HFFc6 (cell line): ENCODE data around the gene CFAP68. TPM values are rescaled to one million over a fixed set of nuclear protein-coding genes. Genes with fewer than 3 reads are reported as not detected.

Experiments
- DNase-seq: peaks from one replicate; pipeline ENCODE4 v3.0.0-alpha.2; 2018
- H3K27ac Mint-ChIP-seq: 2 replicates; pipeline ENCODE4 v1.8.0; 2020; ENCODE audit warnings: mild to moderate bottlenecking, mixed read lengths
- H3K27me3 Mint-ChIP-seq: 2 replicates; pipeline ENCODE4 v1.8.0; 2021; ENCODE audit warnings: mild to moderate bottlenecking, moderate library complexity, mixed read lengths; ENCODE audit not compliant: insufficient read depth
- H3K36me3 Mint-ChIP-seq: 2 replicates; pipeline ENCODE4 v1.8.0; 2021; ENCODE audit warnings: low read depth, mixed read lengths
- H3K4me1 Mint-ChIP-seq: 2 replicates; pipeline ENCODE4 v1.8.0; 2020; ENCODE audit warnings: low read depth, mixed read lengths
- H3K4me3 Mint-ChIP-seq: 2 replicates; pipeline ENCODE4 v1.8.0; 2020; ENCODE audit warnings: mild to moderate bottlenecking, moderate library complexity, mixed read lengths
- H3K9me3 Mint-ChIP-seq: 2 replicates; pipeline ENCODE4 v1.8.0; 2020; ENCODE audit warnings: mild to moderate bottlenecking, mixed read lengths
- CTCF ChIP-seq: fragments of 200-600 bp; sonication (generic); IDR thresholded peaks from 2 replicates; pipeline ENCODE4 v1.5.0; 2021; ENCODE audit warnings: antibody characterized with exemption, mild to moderate bottlenecking
- long read RNA-seq: library from polyadenylated mRNA; unstranded; transcript quantifications from one replicate; pipeline ENCODE4 v2.0.0, GENCODE V29; 2019
- total RNA-seq, 6 experiments: library from RNA; stranded (reverse); fragmentation: NEBNext Ultra II Directional; extraction: Animal tissue kit (Norgen Biotek cat#: 25700); gene quantifications; 2 replicates in 1 of 6; 3 replicates in 5 of 6; pipeline ENCODE4 v1.2.3, GENCODE V29; 2021

CFAP68 gene, protein sequence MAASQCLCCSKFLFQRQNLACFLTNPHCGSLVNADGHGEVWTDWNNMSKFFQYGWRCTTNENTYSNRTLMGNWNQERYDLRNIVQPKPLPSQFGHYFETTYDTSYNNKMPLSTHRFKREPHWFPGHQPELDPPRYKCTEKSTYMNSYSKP
- 10 to 100 TPM; 10.3 to 15.6 (median 12.5) TPM for total RNA-seq
- long read RNA-seq, transcript C11orf1-202 (4 exons, 534 nt) = major isoform, 6 of 12 reads
- long read RNA-seq, partial matches to known transcripts = 0 of 12 reads
- long read RNA-seq, other reads (novel, unspliced or antisense) = 1 of 12 reads

DNA sequence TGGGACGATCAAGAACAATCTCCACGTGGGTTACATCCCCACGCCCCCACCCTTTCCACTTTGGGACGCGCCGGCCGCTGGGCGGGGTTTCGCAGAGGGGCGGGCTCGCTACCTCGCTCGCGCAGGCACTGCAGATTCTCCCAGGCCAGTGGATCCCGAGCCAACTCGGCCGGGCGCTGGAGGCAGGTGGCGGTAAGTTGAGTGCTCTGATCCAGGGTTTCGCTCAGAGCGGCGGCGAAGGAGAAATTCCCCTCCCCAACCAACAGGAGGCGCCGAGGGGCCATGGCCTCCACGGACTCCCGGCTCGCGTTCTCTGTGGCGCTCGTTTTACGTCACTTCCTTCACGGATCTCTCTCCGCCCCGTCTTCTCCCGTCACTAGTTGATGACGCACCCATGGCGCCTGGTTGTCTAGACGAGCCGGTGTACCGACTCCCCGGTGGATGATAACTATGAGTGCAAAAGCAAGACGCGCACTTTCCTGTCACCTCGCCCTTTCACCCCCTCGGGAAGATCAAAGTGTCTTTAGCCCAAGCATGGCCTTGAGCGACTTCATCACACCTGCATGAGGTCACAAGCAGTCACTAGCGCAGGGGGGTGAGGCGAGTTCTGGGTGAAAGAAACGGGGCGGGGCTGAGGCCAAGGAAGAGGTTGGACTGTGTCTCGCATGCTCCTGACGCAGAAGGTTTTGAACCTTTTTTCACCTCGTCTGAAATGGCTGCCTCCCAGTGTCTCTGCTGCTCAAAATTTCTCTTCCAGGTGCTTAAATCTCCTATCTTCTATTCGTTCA, at the start of gene CFAP68, which contains the start of gene FDXACB1:
CFAP68 (plus strand) TSS at position 693 of the 788 bp plus-strand sequence; CDS start at position 713, 20 bp downstream.
FDXACB1 (minus strand) TSS at position 317 of the 788 bp plus-strand sequence; CDS start at position 284, 33 bp downstream.
- peak; percentile 95 for DNase-seq
- Mint-ChIP-seq H3K9me3 (no peaks in the 10 kb centered on the region), H3K4me3 (peak within 1 kb of the TSS; percentile 93), H3K4me1 (peaks cover 17% of the 10 kb centered on the region), H3K36me3 (peaks cover 5% of the 10 kb centered on the region), H3K27me3 (no peaks in the 10 kb centered on the region), H3K27ac (peak within 1 kb of the TSS; percentile 99)
- TF ChIP-seq CTCF = peak; percentile 95

- Mint-ChIP-seq H3K36me3 (peaks cover 13% of the 10 kb centered on the region; the same call in 1 of the 2 replicates), H3K27me3 (no peaks in the 10 kb centered on the region), H3K9me3 (no peaks in the 10 kb centered on the region), H3K4me3 (no peak overlapping the region), H3K4me1 (peaks cover 35% of the 10 kb centered on the region), H3K27ac (no peak overlapping the region)
- peak; percentile 35 for DNase-seq
- peak; percentile 45; the same call in 1 of the 2 replicates for TF ChIP-seq CTCF
Observed at GRCh38 chr11:111833524-111833923, 45.8 kb upstream of the CFAP68 start.

DNA sequence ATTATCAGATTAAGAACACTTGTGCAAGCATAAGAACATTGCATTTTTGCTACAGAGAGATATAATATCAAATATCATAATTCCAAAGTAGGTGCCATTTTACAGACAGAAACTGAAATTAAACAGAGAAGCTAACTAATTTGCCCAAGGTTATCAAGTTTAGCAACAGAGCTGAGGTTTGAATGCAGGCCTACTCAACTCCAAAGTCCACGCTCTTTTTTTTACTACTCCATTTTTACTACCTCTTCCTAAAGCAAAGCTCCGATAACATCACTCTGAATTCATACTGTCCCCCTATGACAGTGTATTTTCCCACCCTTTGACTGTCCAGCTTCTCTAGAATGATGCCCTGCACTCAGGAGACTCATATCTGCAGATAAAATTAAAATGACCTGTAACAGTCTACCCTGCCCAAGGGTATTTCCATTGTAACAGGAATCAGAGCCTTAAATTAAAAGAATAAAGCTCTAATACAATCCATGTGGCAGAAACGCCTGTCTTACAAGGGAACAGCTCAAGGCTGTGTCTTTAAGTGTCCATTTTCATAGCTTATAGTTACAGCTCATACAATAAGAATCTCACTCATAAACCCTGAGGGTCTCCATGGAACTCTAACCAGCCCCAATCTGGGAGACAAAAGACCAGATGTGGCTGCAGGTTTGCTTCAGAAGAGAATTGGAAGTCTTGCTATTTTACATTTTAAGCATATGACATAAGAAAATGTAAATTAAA, 44.7 kb upstream of the CFAP68 start:
- no peak for DNase-seq
- H3K27ac Mint-ChIP-seq = no peak overlapping the region
- no peak overlapping the region for H3K4me3 Mint-ChIP-seq
- peaks cover 25% of the 10 kb centered on the region for H3K4me1 Mint-ChIP-seq
- H3K9me3 Mint-ChIP-seq = no peaks in the 10 kb centered on the region
- no peaks in the 10 kb centered on the region for H3K27me3 Mint-ChIP-seq
- peaks cover 13% of the 10 kb centered on the region; the same call in 1 of the 2 replicates for H3K36me3 Mint-ChIP-seq
- no peak for TF ChIP-seq CTCF

DNA sequence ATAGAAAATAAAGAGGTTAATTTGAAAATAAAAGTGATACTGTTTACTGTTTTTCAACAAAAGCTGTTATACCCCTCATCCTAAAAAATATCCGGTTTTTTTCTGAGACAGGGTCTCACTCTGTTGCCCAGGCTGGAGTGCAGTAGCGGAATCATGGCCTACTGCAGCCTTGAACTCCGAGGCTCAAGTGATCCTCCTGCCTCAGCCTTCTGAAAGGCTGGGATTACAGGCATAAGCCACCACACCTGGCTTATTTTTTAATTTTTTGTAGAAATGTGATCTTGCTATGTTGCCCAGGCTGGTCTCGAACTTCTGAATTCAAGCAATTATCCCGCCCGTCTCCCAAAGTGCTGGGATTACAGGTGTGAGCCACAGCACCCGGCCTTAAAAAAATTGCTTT, 43.7 kb upstream of the CFAP68 start:
- no peak for DNase-seq
- no peak overlapping the region for H3K27ac Mint-ChIP-seq
- no peak for TF ChIP-seq CTCF
- no peak overlapping the region for H3K4me3 Mint-ChIP-seq
- peaks cover 9% of the 10 kb centered on the region; the same call in 1 of the 2 replicates for H3K36me3 Mint-ChIP-seq
- H3K9me3 Mint-ChIP-seq = no peaks in the 10 kb centered on the region
- H3K27me3 Mint-ChIP-seq = no peaks in the 10 kb centered on the region
- peaks cover 28% of the 10 kb centered on the region for H3K4me1 Mint-ChIP-seq

DNA sequence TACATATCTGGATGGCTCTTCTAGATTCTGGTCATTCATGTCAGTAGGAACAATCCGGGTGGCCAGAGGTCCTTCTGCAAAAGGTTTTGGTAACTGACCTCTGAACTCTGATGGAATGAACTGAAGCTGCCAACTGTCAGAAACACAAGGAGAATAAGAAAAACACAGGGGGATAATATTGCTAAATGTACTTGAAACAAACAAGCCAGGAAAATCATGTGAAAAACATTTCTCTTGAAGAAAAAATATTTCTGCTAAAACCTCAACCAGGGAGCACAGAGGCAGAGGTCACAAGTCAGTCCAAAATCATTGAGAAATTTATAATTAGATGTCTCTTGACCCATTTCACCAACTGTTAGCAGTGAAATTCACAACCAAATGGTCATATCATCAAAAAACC, 43.2 kb upstream of the CFAP68 start:
- no peak for TF ChIP-seq CTCF
- H3K9me3 Mint-ChIP-seq = no peaks in the 10 kb centered on the region
- no peak overlapping the region for H3K4me3 Mint-ChIP-seq
- H3K27ac Mint-ChIP-seq = no peak overlapping the region; the same call in 1 of the 2 replicates
- H3K27me3 Mint-ChIP-seq = no peaks in the 10 kb centered on the region
- DNase-seq = no peak
- peaks cover 9% of the 10 kb centered on the region; the same call in 1 of the 2 replicates for H3K36me3 Mint-ChIP-seq
- peaks cover 33% of the 10 kb centered on the region for H3K4me1 Mint-ChIP-seq
